Prostate gland (tissue), 2 donors: ENCODE data around the gene WWOX. TPM values are rescaled to one million over a fixed set of nuclear protein-coding genes. Genes with fewer than 3 reads are reported as not detected.

ENCODE experiments used
- DNase-seq: peaks from one replicate; pipeline ENCODE4 v3.0.0-alpha.2; 2019; ENCODE audit warnings: low spot score
- H3K27ac ChIP-seq, 2 donors: fragments of 200-600 bp; sonication (generic); 2 replicates each; pipeline ENCODE4 v1.5.1; 2017 to 2019
- H3K27me3 ChIP-seq: fragments of 200-600 bp; sonication (generic); replicated peaks from 2 replicates; pipeline ENCODE4 v1.5.1; 2019; ENCODE audit not compliant: insufficient read depth
- H3K36me3 ChIP-seq, 2 donors: fragments of 200-600 bp; sonication (generic); 1 replicate in 1 of 2; 2 replicates in 1 of 2; pipeline versions ENCODE4 v1.5.1 to v1.8.1; 2017 to 2019
- H3K4me1 ChIP-seq: fragments of 200-600 bp; sonication (generic); replicated peaks from 2 replicates; pipeline ENCODE4 v1.5.1; 2019
- H3K4me3 ChIP-seq, 2 donors: fragments of 200-600 bp; sonication (generic); 2 replicates each; pipeline ENCODE4 v1.5.1; 2017 to 2019
- H3K9me3 ChIP-seq: fragments of 200-600 bp; sonication (generic); 2 replicates; pipeline ENCODE4 v1.5.1; 2017
- CTCF ChIP-seq, 4 experiments: fragments of 200-600 bp in 2 of 4; fragments of 450-650 bp in 2 of 4; sonication (generic) in 2 of 4; IDR thresholded peaks; 1 replicate in 3 of 4; 2 replicates in 1 of 4; pipeline ENCODE4 v1.5.1; 2016 to 2019; ENCODE audit warnings: antibody characterized with exemption in 4 of 4, mild to moderate bottlenecking in 2 of 4, moderate library complexity in 2 of 4
- POLR2A ChIP-seq: fragments of 450-650 bp; IDR thresholded peaks from one replicate; pipeline ENCODE4 v1.6.1; 2016; ENCODE audit warnings: antibody characterized with exemption, mild to moderate bottlenecking
- POLR2AphosphoS5 ChIP-seq: sonication (generic); formaldehyde crosslinking; IDR thresholded peaks from one replicate; pipeline ENCODE4 v1.6.1; 2017; ENCODE audit warnings: antibody characterized with exemption
- WGBS: methylation state at CpG from one replicate; pipeline ENCODE4 v1.1.5; 2018; 5-methylcytosine and 5-hydroxymethylcytosine counted together
- intact Hi-C: fragments of 100-400 bp; cut with DNase I; formaldehyde crosslinking; loops from one replicate; pipeline ENCODE4 v1.14.2; 2022
- small RNA-seq, 2 donors: library from RNA; depleted of rRNA; stranded (forward); fragments of <200 nt; gene quantifications; one replicate each; pipeline ENCODE3, GENCODE V24; 2016
- total RNA-seq, 2 donors: library from RNA; depleted of rRNA; stranded (reverse); fragments of >200 nt; gene quantifications; one replicate each; pipeline ENCODE4 v1.1.0, GENCODE V29; 2016

WWOX gene
- total RNA-seq, 2 donors from 2014 or later, result 93.2 to 99.4 TPM

- no peaks in the 10 kb centered on the region for H3K36me3 ChIP-seq
- H3K4me3 ChIP-seq, result no peak overlapping the region
- no peaks in the 10 kb centered on the region for H3K9me3 ChIP-seq
- H3K4me1 ChIP-seq, result no peaks in the 10 kb centered on the region
- WGBS, result 80% methylated on average over 7 of the region's 7 CpGs
- DNase-seq, result no peak
- TF ChIP-seq POLR2AphosphoS5 (no peak), CTCF (IDR thresholded peaks at IDR 0.05) (no peak), POLR2A (no peak)
- H3K27ac ChIP-seq, result no peak overlapping the region
- H3K27me3 ChIP-seq, result no peaks in the 10 kb centered on the region
- intact Hi-C loops, result no loop called here
These were observed 1162.6 kb downstream of the WWOX start for GRCh38 chr16:79261944-79262552.

Small RNA genes lying within 50 kb of the gene (small RNA-seq; reads per million reads assigned to genes)
- 0 reads per million in 2 donors for gene AC027279.3

Other genes starting within 250 kb of the WWOX start
- 1 to 10 TPM in 1 of 2 donors, under 1 TPM in 1; 0.51 to 5.5 TPM for gene CLEC3A, start 77.1 kb upstream of the WWOX start, total RNA-seq